Measurements from ENCODE around the gene SERINC1.

SERINC1 gene

DNA sequence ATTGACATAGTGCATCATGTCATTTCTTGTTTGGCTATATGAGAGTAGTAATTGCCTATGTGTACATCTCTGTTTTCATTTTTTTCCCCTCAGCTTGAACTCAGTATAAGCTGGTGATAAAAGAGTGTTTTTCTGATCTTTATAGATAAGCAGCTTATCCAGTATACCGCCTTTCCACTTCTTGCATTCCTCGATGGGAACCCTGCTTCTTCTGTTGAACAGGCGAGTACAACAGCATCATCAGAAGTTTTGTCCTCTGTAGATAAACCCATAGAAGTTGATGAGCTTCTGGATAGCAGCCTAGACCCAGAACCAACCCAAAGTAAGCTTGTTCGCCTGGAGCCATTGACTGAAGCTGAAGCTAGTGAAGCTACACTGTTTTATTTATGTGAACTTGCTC, 39.8 kb downstream of the SERINC1 start:
- no peak for DNase-seq

DNA sequence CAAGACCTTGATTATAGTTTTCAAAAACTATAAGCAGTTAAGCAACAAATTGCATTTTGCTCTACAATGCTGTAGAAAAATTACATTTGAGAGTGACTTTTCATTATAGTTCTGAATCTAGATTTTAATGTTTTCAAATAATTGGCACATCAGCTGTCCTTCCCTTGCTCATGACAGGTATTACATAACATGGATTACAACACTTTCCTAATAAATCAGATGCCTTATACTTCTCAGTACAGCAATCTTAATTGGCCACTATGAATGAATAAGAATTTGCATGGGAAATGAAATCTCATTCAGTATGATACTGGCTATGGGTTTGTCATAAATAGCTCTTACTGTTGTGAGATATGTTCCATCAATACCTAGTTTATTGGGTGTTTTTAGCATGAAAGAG, 42.3 kb downstream of the SERINC1 start:
- DNase-seq = no peak

DNA sequence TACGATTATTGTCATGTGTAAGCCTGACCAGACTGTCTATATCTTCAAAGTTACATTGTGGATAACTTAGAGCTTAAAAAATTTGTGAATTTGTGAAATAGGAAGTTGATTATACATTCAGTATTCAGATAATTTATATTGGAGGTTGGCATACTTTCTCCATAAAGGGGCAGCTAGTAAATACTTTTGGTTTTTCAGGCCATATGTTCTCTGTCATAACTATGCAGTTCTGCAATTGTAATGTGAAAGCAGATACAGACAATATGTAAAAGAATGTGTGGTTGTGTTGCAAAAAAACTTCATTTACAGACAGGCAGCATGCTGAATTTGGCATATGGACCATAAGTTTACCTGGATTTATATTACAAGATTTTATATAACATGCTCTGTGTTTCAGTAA, 42.8 kb downstream of the SERINC1 start:
- no peak for DNase-seq

DNA sequence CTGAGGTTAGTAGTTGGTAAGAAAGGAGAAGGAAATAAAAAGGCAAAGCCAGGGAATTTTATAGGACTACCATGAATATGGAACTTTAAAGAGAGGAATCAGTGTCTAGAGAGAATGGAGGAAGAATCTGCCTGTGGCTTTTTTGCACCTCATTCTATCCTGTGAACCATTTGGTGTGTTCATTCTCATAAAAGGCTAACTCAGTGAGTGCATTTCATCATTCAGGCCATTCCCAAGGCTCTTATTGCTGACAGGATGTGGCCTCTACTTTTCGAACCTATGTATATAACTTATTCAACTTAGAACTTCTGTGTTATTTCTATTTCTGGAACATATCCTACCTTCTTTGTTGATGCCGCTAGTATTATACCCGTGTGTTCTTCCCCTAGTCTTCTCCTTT, 45.0 kb downstream of the SERINC1 start:
- no peak for DNase-seq

DNA sequence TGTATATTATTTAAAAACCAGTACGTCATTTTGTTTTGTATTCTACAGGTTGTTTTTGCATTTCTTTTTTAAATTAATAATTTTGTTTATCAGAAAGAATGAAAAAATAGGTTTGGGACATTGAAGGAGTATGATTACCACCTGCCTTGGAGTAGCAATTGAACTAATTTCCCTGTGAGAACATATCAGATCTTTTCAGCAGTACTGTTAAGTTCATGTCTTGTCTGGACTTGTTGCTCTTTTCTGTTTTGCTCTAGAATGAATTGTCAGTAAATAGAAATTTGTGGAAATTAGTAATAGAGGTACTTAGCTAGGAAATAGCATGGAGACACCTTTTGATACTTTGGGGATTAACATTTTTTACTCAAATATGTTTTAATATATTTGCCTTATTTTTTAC, 47.9 kb downstream of the SERINC1 start:
- DNase-seq = no peak

DNA sequence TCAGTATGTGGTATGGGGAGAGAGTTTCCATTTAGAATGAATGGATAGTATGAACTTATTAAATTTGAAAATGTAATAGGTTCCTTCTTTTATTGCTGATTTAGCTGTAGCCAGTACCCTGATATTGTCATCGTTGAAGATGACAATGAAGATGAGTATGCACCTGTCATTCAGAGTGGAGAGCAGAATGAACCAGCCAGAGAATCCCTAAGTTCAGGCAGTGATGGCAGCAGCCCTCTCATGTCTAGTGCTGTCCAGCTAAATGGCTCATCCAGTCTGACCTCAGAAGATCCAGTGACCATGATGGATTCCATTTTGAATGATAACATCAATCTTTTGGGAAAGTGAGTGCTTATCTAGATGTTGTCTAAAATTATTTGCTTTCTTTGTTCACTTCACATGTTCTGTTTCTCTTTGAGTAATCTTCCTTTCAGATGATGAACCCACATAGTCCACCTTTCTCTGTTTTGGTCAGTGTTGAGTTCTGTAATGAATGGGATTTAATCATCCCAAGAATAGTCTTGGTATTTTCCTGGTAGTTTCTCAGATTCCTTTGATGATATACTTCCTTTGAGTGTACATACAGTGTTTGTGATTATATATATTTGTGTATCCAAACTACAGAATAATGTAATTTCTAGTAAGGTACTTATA, 48.9 kb downstream of the SERINC1 start:
- no peak for DNase-seq

DNA sequence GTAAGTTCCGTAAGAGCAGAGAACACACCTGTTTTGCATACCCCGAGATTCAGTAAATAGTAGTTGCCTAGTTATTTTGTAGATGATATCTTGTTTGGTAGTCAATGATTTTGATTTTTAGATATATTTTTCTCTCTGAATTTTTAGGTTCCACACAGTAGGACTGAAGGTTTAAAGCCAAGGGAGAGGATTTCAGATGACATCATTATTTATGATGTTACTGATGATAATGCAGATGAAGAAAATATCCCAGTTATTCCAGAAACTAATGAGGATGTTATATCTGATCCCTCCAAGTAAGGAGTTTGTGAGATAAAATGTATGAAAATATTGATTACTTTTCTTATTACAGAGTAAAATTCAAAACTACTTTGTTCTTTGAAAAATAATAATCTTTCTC, 49.6 kb downstream of the SERINC1 start:
- DNase-seq = no peak

DNA sequence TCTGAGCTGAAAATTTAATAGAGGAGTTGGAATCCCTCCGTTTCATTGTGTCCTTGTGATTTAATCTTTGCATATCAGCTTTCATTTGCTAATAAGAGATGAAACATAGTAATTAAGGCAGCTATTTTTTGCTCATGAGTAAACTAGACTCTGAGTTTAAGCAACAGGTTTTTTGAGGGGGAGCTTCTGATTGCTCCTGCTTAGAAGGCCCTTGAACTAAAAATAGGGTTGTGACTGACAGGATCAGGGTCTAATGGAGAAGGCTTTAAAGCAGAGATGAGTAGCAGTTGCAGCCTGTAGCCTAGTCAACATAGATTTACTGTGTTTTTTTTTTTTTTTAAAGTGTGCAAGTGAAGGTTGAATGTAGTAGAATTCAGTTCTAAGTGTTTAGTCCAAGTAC, 54.8 kb downstream of the SERINC1 start:
- DNase-seq = no peak

DNA sequence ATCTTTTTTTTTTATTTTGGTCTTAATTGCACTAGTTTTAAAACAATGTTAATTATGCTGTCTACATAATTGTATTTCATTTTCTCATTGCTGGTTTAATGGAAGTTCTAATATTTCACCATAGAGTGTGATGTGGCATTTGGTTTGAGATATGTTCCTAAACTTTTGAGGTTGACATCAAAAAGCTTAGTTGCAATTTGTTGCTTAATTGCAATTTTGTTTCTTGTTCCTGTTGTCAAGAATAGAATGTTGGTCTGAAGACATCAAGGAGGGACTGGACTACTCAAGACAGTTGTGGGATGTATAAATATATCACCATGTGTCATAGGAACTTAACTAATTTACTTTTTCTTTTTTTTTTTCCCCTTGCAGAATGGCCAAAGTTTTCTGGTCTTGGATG, 59.6 kb downstream of the SERINC1 start:
- no peak for DNase-seq

DNA sequence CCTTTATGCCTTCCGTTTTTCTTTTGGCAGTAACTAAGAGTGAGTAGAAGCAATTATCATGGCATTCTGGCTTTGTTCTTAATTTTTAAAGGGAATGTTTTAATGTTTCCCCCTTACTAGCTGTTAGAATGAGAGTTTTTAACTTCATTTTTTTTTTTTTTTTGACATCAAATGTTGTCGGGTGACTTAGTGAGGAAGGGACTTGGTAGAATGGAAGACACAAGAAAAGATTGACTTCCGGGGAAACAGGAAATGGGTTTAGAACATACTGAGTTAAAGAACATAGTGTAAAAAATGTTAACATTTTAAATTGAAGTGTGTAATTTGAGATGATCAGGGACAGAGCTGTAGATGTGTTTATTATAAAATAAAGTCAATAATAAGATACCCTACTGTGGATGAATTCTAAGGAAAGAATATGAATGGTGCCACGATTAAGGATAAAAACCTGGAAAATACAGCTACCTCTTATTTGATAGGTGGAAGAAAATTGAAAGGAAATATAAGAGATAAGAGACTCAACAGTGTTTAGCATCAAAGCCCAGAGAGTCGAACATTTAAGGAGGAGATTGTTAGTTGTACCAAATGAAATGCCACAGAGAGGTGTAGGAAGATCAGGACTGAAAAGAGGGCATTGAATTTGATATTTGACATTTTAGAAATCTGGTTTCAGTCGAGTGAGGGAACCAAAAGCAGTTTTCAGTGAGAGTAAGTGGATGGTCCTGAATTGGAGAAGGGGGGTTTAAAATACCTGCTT, 62.7 kb downstream of the SERINC1 start:
- DNase-seq = no peak

DNA sequence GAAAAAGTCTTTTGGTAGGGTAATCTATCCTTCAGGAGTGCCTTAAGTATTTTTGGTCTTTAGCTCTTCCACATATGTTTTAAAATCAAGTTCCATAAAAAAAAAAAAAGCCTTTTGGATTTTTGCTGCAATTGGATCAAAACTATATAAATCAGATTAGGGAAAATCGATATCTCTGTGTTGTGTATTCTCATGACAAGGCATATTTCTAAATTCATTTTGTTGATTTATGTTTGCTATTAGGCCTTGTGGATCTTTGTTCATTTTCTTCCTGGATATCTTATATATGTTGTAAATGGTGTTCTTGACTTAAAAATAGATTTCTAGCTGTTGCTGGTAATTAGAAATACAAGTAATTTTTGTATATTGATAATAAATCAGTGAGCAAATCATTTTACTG, 63.4 kb downstream of the SERINC1 start:
- DNase-seq = no peak

DNA sequence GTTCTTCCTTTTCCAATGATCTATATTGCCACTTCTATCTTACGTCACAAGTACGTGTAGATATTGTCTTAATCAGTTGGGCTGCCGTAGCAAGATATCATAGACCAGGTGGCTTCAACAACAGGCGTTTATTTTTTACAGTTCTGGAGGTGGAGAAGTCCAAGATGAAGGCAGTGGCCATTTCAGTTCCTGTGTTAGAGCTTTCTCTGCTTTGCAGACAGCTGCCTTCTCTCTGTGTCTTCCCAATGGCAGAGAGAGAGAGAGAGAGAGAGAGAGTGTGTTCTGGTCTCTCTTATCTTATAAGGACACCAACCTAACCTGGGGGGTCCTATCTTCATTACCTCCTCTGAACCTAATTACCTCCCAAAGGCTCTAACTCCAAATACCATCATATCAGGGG, 63.9 kb downstream of the SERINC1 start:
- no peak for DNase-seq

DNA sequence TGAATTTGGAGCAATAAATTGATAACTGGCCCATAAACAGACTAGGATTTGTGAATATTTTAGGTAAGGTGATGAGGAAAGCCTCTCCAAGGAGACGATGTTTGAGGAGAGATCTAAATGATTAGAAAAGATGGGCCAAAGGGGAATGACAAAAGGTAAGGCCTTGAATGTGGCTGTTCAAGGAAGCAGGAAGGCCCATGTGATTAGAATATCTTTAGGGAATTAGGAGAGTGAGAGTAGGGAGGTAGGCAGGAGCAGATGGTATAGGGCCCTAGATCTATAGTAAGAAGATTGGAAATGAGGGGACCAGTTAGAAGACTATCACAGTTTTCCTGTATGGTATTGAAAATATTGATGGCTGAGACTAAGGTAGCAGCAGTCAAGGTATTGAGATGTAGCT, 65.4 kb downstream of the SERINC1 start:
- DNase-seq = no peak

DNA sequence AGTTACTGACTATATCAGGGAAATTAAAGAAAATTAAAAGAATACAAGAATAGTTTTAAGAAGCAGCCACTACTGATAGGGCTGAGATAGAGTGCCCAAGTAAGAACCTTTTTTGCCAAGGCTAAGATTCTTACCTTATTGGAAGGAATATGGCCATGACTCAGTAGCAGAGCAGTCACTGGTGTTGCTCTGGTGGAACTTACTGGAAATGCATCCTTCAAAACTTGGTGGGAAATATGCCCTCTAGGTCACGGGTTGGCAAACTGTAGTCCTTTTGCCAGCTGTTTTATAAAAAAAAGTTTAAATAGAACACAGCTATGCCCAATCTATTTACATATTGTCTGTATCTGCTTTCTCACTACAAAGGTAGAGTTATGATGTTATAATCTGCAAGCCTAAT, 66.2 kb downstream of the SERINC1 start:
- DNase-seq = no peak

DNA sequence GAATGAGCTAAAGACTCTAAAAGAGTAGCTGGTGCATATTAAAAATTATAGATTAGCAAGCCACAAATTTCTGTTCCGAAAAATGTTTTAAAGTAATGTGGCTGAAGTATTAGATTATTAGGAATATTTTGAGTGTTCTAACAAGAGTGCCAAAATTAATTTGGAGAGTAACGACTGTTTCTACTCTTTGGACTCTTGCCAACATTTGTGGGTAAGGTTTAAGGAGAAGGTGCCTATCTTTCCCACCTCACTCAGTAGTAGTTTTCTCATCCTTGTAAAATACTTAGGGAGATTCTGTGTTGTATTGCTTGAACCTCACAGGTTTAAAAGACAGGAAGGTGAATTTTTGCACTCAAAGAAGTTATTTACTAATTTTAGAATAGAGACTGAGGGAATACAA, 67.2 kb downstream of the SERINC1 start:
- no peak for DNase-seq

DNA sequence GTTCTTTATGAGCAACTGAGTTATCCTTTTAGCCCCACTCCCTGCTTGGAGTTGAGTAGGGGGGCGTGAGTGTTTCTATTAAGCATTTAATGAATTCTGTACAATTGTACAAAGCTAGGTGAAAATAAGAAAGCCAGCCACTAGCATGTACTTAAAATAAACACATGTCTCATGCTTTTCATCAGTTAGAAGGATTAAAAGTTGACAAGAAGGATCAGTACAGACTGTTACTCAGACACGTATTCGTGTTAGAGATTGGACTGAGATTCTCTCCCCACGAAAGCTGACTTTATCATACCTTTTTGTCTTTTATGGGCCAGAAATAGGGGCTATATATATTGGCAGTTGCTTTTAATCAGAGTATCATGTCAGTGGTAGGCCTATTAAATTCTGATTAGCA, 70.5 kb downstream of the SERINC1 start:
- DNase-seq = no peak

DNA sequence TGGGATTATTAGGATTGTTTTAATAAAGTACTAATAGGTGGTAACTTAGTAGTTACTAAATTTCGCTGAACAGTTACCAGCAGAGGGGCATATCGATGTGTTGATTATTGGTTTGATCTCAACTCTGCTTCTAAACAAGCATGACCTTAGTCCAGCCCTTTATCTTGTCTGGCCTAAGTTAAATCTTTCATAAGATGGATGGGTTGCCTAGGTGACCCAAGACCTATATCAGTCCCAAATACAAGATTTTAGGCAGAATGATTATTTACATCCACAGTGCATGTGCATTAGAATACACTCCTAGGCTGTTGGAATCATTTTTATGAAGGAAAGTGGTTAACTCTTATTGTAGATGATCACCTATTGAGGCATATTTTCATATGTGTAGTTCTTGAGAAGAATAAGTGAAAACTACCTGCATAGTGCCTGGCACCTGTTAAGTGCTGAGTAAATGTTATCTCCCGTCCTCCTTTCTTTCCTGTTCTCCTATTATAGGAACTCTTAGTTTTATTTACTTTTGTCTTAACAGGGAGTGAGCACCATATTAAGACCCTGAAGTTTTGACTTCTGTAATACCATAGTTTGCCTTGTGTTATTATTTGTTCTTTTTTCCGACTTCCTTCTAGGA, 71.0 kb downstream of the SERINC1 start:
- DNase-seq = no peak

DNA sequence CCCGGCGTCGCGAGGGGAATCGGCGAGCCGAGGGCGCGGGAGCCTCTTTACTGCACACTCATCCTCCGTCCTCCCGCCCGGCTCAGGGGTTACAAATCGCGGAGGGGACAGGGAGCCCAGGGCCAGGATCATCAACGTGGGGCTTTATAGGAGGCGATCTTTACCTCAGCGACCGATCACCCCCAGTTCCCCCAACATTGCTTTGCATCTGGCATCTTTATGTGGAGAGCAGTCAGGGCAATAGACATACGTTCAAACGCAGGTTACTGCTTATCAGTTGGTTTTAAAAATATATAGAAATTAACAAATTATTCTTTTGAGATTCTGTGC, 71.5 kb downstream of the SERINC1 start:
- DNase-seq = no peak

DNA sequence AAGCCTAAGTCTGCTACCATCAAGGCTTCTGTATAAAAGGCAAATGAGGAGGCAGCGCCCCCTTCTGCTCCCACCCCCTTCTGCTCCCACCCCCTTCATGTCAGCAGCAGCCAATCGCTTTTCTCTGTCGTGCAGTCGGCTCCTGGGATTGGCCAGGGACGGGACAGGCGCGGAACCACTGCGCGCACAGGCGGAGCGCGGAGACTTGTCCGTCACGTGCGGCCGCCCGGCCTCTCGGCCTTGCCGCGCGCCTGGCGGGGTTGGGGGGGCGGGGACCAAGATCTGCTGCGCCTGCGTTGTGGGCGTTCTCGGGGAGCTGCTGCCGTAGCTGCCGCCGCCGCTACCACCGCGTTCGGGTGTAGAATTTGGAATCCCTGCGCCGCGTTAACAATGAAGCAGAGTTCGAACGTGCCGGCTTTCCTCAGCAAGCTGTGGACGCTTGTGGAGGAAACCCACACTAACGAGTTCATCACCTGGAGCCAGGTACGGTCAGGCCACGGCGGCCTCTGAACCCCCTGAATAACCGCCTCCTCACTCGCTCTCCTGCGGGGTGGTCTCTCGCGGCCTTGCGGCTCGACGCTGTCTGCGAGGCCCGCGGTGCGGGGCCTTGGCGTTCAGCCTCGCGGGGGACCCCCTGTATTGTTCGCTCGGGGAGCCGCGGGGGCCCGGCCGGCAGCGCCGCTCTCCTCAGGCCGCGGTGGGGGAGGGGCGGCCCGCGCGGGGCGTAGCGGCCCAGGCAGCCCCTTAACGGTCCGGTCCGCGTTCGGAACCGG, 72.1 kb downstream of the SERINC1 start, which contains the start of gene HSF2:
Gene HSF2 (plus strand): TSS at position 305 of the 773 bp plus-strand sequence. CDS start 86 bp downstream, at position 391.
- DNase-seq = peak; percentile 97

DNA sequence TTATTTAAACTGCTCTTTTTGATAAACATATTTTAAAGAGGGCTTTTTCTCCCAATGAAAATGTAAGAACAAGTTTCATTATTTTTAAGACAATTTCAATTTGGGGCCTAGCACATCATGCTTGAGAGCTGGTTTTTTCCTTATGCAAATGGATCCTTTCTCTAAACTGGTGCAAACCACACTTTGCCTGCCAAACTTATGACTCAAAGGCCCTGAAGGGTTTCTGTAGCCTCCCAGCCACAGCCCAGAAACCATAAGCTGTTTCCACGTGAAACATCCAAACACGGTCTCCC, 72.6 kb downstream of the SERINC1 start:
- no peak for DNase-seq

DNA sequence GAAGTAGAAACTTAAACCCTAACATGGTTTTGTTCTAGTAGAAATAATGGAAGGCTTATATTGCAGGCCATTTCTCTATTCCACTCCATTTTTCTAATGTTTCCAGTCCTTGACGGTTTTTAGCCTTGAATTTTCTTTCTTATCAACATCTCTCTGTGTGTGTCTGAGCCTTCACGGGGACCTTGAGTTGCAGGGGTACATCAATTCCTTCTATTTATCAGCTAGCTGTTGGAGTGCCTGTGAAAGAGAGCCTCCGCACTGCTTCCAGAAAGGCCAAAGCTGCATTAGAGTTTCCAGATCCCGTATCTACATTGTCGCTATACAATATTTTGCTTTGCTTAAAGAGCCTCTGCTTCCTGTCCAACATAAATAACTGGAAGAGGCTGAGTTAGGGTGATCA, 77.6 kb downstream of the SERINC1 start:
- DNase-seq = no peak

DNA sequence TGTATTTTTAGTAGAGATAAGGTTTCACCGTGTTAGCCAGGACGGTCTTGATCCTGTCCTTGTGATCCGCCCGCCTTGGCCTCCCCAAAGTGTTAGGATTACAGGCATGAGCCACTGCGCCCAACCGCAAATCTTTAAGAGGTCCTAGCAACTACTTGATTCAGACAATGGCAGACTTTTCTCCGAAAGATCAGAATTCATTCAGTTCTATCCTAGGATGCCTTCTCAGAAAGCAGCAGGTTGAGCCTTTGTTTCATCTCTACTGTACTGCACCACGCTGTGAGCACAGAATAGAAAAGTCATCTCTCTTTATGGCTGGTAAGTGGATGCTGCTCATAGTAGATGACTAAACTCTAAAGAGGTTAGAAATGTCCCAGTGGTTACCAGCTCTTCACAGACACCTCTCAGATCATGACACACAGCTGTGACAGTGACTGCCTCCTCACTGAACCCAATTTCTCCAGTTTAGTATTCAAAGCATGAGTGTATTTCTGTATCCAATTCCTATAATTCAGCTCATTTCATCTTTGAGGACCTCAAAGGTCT, 78.2 kb downstream of the SERINC1 start:
- no peak for DNase-seq
